Measurements from ENCODE around the gene NDUFAF7. TPM values are rescaled to one million over a fixed set of nuclear protein-coding genes. Genes with fewer than 3 reads are reported as not detected.

NDUFAF7 gene
- polyA plus RNA-seq, 3 donors: 4.7 to 12.2 (median 5.6) TPM

GRCh38 chr2:37281916-37282315 is 50.5 kb downstream of the NDUFAF7 start:
- Histone ChIP-seq H3K4me3 (replicated peaks in 1 of 3; ENCODE audit: low read depth in 2 of 3, low read length in 3 of 3) (no peak overlapping the region), H3K27ac (ENCODE audit: low read depth in 1 of 2, low read length in 2 of 2) (no peak overlapping the region), H2AFZ (ENCODE audit: insufficient read depth, low read depth, low read length, poor library complexity, severe bottlenecking) (no peak overlapping the region), H3K36me3 (replicated peaks in 1 of 2; ENCODE audit: control insufficient read depth in 1 of 2, insufficient read depth in 2 of 2, low read length in 2 of 2) (peaks cover 53 to 91% of the 10 kb centered on the region in 2 donors), H4K20me1 (ENCODE audit: insufficient read depth, low read length) (no peaks in the 10 kb centered on the region), H3K4me1 (ENCODE audit: control insufficient read depth in 1 of 2, insufficient read depth in 2 of 2, low read length in 2 of 2) (no peaks in the 10 kb centered on the region), H3K4me2 (replicated peaks; ENCODE audit: extremely low read depth, low read length, poor library complexity, severe bottlenecking) (no peak overlapping the region), H3K27me3 (ENCODE audit: control insufficient read depth in 2 of 2, insufficient read depth in 2 of 2, low read length in 2 of 2) (no peaks in the 10 kb centered on the region), H3K79me2 (ENCODE audit: insufficient read depth, low read length) (no peaks in the 10 kb centered on the region), H3K9ac (ENCODE audit: insufficient read depth, low read length, poor library complexity, severe bottlenecking) (no peak overlapping the region), H3K9me3 (replicated peaks in 1 of 2; ENCODE audit: control insufficient read depth in 1 of 2, insufficient read depth in 1 of 2, low read length in 2 of 2) (no peaks in the 10 kb centered on the region)
- intact Hi-C loops (cut with micrococcal nuclease): no loop called here
- TF ChIP-seq, protein P1, sequence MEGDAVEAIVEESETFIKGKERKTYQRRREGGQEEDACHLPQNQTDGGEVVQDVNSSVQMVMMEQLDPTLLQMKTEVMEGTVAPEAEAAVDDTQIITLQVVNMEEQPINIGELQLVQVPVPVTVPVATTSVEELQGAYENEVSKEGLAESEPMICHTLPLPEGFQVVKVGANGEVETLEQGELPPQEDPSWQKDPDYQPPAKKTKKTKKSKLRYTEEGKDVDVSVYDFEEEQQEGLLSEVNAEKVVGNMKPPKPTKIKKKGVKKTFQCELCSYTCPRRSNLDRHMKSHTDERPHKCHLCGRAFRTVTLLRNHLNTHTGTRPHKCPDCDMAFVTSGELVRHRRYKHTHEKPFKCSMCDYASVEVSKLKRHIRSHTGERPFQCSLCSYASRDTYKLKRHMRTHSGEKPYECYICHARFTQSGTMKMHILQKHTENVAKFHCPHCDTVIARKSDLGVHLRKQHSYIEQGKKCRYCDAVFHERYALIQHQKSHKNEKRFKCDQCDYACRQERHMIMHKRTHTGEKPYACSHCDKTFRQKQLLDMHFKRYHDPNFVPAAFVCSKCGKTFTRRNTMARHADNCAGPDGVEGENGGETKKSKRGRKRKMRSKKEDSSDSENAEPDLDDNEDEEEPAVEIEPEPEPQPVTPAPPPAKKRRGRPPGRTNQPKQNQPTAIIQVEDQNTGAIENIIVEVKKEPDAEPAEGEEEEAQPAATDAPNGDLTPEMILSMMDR (IDR thresholded peaks at IDR 0.05): no peak
- Mint-ChIP-seq H3K36me3 (peaks cover 51 to 60% of the 10 kb centered on the region in 2 donors), H3K27ac (no peak overlapping the region), H3K4me1 (peaks cover 9% of the 10 kb centered on the region), H3K27me3 (ENCODE audit: low read depth in 3 of 3) (no peaks in the 10 kb centered on the region), H3K4me3 (no peak overlapping the region), H3K9me3 (peaks cover 0 to 2% (median 0%) of the 10 kb centered on the region in 7 donors)
- no CpG with 5 or more reads among the region's 1 CpG for WGBS (ENCODE audit: insufficient coverage)
- DNase-seq: no peak

DNA sequence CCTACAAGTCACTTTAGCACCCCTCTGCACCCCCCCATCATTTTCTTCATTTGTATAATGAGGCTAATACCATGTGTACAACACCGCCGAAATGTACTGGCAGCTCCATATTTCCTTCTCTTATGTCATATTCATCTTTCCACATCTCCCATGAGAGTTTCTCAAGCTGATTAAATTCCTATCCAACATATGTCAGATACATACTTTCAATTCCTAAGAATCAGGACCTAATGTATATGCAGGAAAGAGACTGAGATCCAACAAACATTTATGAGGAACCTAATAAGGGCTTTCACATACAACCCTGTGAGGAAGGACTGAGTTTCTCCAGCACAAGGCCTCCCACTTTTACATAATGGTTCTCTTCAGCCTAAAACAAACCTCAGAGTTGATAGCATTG is 51.3 kb downstream of the NDUFAF7 start:
- no peaks in the 10 kb centered on the region for H3K9me3 ChIP-seq (replicated peaks in 1 of 2; ENCODE audit: control insufficient read depth in 1 of 2, insufficient read depth in 1 of 2, low read length in 2 of 2)
- H3K9ac ChIP-seq (ENCODE audit: insufficient read depth, low read length, poor library complexity, severe bottlenecking): no peak overlapping the region
- no peak for DNase-seq
- H3K27ac ChIP-seq (ENCODE audit: low read depth in 1 of 2, low read length in 2 of 2): peak overlapping the region in 1 of 2 donors; percentile 51
- H3K4me2 ChIP-seq (replicated peaks; ENCODE audit: extremely low read depth, low read length, poor library complexity, severe bottlenecking): no peak overlapping the region
- no peak overlapping the region for H3K4me3 Mint-ChIP-seq
- intact Hi-C loops (cut with micrococcal nuclease): no loop called here
- no peak overlapping the region for H2AFZ ChIP-seq (ENCODE audit: insufficient read depth, low read depth, low read length, poor library complexity, severe bottlenecking)
- H3K27me3 ChIP-seq (ENCODE audit: control insufficient read depth in 2 of 2, insufficient read depth in 2 of 2, low read length in 2 of 2): no peaks in the 10 kb centered on the region
- no peaks in the 10 kb centered on the region for H3K79me2 ChIP-seq (ENCODE audit: insufficient read depth, low read length)
- 100% methylated on average over 2 of the region's 2 CpGs for WGBS (ENCODE audit: insufficient coverage)
- peaks cover 0 to 4% of the 10 kb centered on the region in 2 donors for H3K4me1 ChIP-seq (ENCODE audit: control insufficient read depth in 1 of 2, insufficient read depth in 2 of 2, low read length in 2 of 2)
- H3K9me3 Mint-ChIP-seq: peaks cover 0 to 2% (median 0%) of the 10 kb centered on the region in 7 donors
- no peak overlapping the region for H3K27ac Mint-ChIP-seq
- peaks cover 8% of the 10 kb centered on the region for H3K4me1 Mint-ChIP-seq
- peaks cover 51 to 58% of the 10 kb centered on the region in 2 donors for H3K36me3 Mint-ChIP-seq
- TF ChIP-seq, protein P1 (IDR thresholded peaks at IDR 0.05): no peak
- H3K4me3 ChIP-seq (replicated peaks in 1 of 3; ENCODE audit: low read depth in 2 of 3, low read length in 3 of 3): no peak overlapping the region
- peaks cover 53 to 90% of the 10 kb centered on the region in 2 donors for H3K36me3 ChIP-seq (replicated peaks in 1 of 2; ENCODE audit: control insufficient read depth in 1 of 2, insufficient read depth in 2 of 2, low read length in 2 of 2)
- no peaks in the 10 kb centered on the region for H4K20me1 ChIP-seq (ENCODE audit: insufficient read depth, low read length)
- H3K27me3 Mint-ChIP-seq (ENCODE audit: low read depth in 3 of 3): no peaks in the 10 kb centered on the region
